HepG2 (cell line): ENCODE data around the gene SRP68. TPM values are rescaled to one million over a fixed set of nuclear protein-coding genes. Genes with fewer than 3 reads are reported as not detected.

Experiments
- CC2D1A ChIP-seq: sonication (generic); formaldehyde crosslinking; IDR thresholded peaks from 2 replicates; pipeline ENCODE4 v1.8.1; 2023; ENCODE audit warnings: mild to moderate bottlenecking, missing genetic modification reagents
- FIP1L1 ChIP-seq: fragments of 200-400 bp; formaldehyde crosslinking; IDR thresholded peaks from 2 replicates; pipeline ENCODE4 v1.6.1; 2018; ENCODE audit warnings: low read depth, mild to moderate bottlenecking, low read length, moderate library complexity, borderline replicate concordance; ENCODE audit not compliant: insufficient read depth
- GMEB2 ChIP-seq: IDR thresholded peaks from 2 replicates; pipeline ENCODE4 v1.6.1; 2016; ENCODE audit warnings: missing biosample characterization, missing genetic modification reagents, low read depth
- HDAC2 ChIP-seq: sonication (generic); formaldehyde crosslinking; IDR thresholded peaks from 2 replicates; pipeline ENCODE4 v1.4.0; 2020; ENCODE audit warnings: missing genetic modification reagents
- KMT2A ChIP-seq: sonication (generic); formaldehyde crosslinking; IDR thresholded peaks from 2 replicates; pipeline ENCODE4 v1.4.0; 2020; ENCODE audit warnings: missing genetic modification reagents
- RFXAP ChIP-seq: sonication (generic); formaldehyde crosslinking; IDR thresholded peaks from 2 replicates; pipeline ENCODE4 v1.4.0; 2020; ENCODE audit warnings: missing genetic modification reagents, borderline replicate concordance
- SNAPC4 ChIP-seq: sonication (generic); formaldehyde crosslinking; IDR thresholded peaks from 2 replicates; pipeline ENCODE4 v1.4.0; 2020; ENCODE audit warnings: mild to moderate bottlenecking, missing genetic modification reagents
- USF2 ChIP-seq, 2 experiments: sonication (generic) in 1 of 2; formaldehyde crosslinking in 1 of 2; IDR thresholded peaks; 2 replicates each; pipeline versions ENCODE4 v1.5.1 to v1.6.1; 2011 to 2020; ENCODE audit warnings: borderline replicate concordance in 1 of 2, low read depth in 1 of 2, low read length in 1 of 2, mild to moderate bottlenecking in 1 of 2, missing genetic modification reagents in 1 of 2, moderate library complexity in 1 of 2
- ZBTB7A ChIP-seq: sonication (generic); formaldehyde crosslinking; IDR thresholded peaks from 2 replicates; pipeline ENCODE4 v1.8.0; 2022; ENCODE audit warnings: mild to moderate bottlenecking, missing genetic modification reagents
- ZMYM3 ChIP-seq: sonication (generic); formaldehyde crosslinking; IDR thresholded peaks from 2 replicates; pipeline ENCODE4 v1.5.1; 2020; ENCODE audit warnings: mild to moderate bottlenecking, missing genetic modification reagents
- ZMYM4 ChIP-seq: sonication (generic); formaldehyde crosslinking; IDR thresholded peaks from 2 replicates; pipeline ENCODE4 v1.8.1; 2023; ENCODE audit warnings: mild to moderate bottlenecking, missing genetic modification reagents
- ZNF12 ChIP-seq: sonication (generic); formaldehyde crosslinking; IDR thresholded peaks from 2 replicates; pipeline ENCODE4 v1.5.0; 2020; ENCODE audit warnings: missing genetic modification reagents
- ZNF230 ChIP-seq: sonication (generic); formaldehyde crosslinking; IDR thresholded peaks from 2 replicates; pipeline ENCODE4 v1.4.0; 2020; ENCODE audit warnings: mild to moderate bottlenecking, missing genetic modification reagents
- ZNF496 ChIP-seq: sonication (generic); formaldehyde crosslinking; IDR thresholded peaks from 2 replicates; pipeline ENCODE4 v1.8.1; 2023; ENCODE audit warnings: mild to moderate bottlenecking, moderate library complexity, missing genetic modification reagents; ENCODE audit not compliant: insufficient replicate concordance
- ZNF614 ChIP-seq: IDR thresholded peaks from 2 replicates; pipeline ENCODE4 v1.6.1; 2018; ENCODE audit warnings: missing biosample characterization, missing genetic modification reagents, inconsistent platforms, borderline replicate concordance
- ZNF768 ChIP-seq: sonication (generic); formaldehyde crosslinking; IDR thresholded peaks from 2 replicates; pipeline ENCODE4 v1.4.0; 2020; ENCODE audit warnings: missing genetic modification reagents
- polyA plus RNA-seq, 8 experiments: library from polyadenylated mRNA; depleted of rRNA in 3 of 8; stranded (reverse) in 7 of 8; unstranded in 1 of 8; fragments of >200 nt; fragmentation: Illumina TruSeq in 4 of 8; extraction: Trizol in 4 of 8; gene quantifications; 2 replicates each; pipeline versions ENCODE4 v1.2.1 to v1.2.3, GENCODE V29; 2011 to 2016; ENCODE audit warnings: low read depth in 4 of 8, missing spikeins in 1 of 8, mixed read lengths in 1 of 8; ENCODE audit not compliant: insufficient read depth in 1 of 8
- total RNA-seq, 5 experiments: library from RNA; depleted of rRNA; stranded (reverse); fragments of >200 nt; fragmentation: Illumina TruSeq; extraction: Trizol; gene quantifications; 2 replicates each; pipeline ENCODE4 v1.2.3, GENCODE V29; 2016; ENCODE audit warnings: low read depth in 1 of 5
- TF ChIP-seq, protein P1 (sequence below): IDR thresholded peaks from 2 replicates; pipeline ENCODE4 v1.6.1; 2016; ENCODE audit warnings: low read depth, control low read depth

Gene SRP68
- total and polyA plus RNA-seq, 2 of the 13 experiments (the other 11 are each of a cell fraction or from before 2014, with no cell fraction given), result 39.8 to 74.3 TPM

- TF ChIP-seq FIP1L1 (no peak), ZNF12 (CRISPR knock-in tag) (0 out of 2 replicates have a peak, but pooled peaks have one; percentile 17), ZNF230 (CRISPR knock-in tag) (0 out of 2 replicates have a peak, but pooled peaks have one; percentile 53), KMT2A (CRISPR knock-in tag) (peak; percentile 18; the same call in 1 of the 2 replicates), ZNF496 (CRISPR knock-in tag) (no peak), SNAPC4 (CRISPR knock-in tag) (no peak), USF2 (IDR thresholded peaks at IDR 0.05; ENCODE audit: low read depth, low read length) (no peak), USF2 (CRISPR knock-in tag; IDR thresholded peaks at IDR 0.05; ENCODE audit: borderline replicate concordance) (0 out of 2 replicates have a peak, but pooled peaks have one; percentile 13), ZMYM3 (CRISPR knock-in tag) (no peak), HDAC2 (CRISPR knock-in tag) (peak; percentile 41; the same call in 1 of the 2 replicates), GMEB2 (CRISPR knock-in tag) (no peak), CC2D1A (CRISPR knock-in tag) (no peak), ZMYM4 (CRISPR knock-in tag) (no peak), ZBTB7A (CRISPR knock-in tag) (no peak), RFXAP (CRISPR knock-in tag) (no peak), ZNF614 (CRISPR knock-in tag) (no peak), ZNF768 (peak; percentile 82)
- TF ChIP-seq, protein P1, sequence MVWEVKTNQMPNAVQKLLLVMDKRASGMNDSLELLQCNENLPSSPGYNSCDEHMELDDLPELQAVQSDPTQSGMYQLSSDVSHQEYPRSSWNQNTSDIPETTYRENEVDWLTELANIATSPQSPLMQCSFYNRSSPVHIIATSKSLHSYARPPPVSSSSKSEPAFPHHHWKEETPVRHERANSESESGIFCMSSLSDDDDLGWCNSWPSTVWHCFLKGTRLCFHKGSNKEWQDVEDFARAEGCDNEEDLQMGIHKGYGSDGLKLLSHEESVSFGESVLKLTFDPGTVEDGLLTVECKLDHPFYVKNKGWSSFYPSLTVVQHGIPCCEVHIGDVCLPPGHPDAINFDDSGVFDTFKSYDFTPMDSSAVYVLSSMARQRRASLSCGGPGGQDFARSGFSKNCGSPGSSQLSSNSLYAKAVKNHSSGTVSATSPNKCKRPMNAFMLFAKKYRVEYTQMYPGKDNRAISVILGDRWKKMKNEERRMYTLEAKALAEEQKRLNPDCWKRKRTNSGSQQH, result 0 out of 2 replicates have a peak, but pooled peaks have one; percentile 59
Measured at GRCh38 chr17:76014100-76014924, 58.0 kb downstream of the SRP68 start (continued).
